Inflammatory macrophage treated with lipopolysaccharide for 1 hour (primary cell): Measurements from ENCODE around the gene ANKS1B.

ENCODE experiments used
- DNase-seq, 2 donors: peaks; one replicate each; pipeline ENCODE4 v3.0.0-alpha.2; 2020 to 2022

ANKS1B gene

DNA sequence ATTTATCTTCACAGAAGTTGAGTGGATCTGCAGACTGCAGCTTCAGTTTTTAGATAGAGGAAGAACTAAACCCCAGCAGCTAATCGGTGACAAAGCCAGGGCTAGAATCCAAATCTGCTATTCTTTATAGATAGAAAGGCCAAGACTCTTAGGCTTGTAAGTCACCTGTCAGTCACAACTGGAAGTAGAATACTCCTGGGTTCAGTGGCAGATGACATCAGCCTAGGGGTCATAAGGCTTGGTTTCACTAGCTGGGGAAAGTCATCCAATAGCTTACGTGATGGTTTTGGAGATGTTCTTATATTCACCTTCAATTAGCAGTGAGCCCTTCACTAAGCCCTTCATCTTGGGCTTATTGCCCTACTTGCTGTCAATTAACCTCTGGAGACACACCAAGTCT is 1246.2 kb downstream of the ANKS1B start:
- no peak for DNase-seq

GRCh38 chr12:98738002-98738401 is 1246.7 kb downstream of the ANKS1B start:
- no peak for DNase-seq

- DNase-seq: no peak
Observed at GRCh38 chr12:98737322-98737712, 1247.4 kb downstream of the ANKS1B start.

DNA sequence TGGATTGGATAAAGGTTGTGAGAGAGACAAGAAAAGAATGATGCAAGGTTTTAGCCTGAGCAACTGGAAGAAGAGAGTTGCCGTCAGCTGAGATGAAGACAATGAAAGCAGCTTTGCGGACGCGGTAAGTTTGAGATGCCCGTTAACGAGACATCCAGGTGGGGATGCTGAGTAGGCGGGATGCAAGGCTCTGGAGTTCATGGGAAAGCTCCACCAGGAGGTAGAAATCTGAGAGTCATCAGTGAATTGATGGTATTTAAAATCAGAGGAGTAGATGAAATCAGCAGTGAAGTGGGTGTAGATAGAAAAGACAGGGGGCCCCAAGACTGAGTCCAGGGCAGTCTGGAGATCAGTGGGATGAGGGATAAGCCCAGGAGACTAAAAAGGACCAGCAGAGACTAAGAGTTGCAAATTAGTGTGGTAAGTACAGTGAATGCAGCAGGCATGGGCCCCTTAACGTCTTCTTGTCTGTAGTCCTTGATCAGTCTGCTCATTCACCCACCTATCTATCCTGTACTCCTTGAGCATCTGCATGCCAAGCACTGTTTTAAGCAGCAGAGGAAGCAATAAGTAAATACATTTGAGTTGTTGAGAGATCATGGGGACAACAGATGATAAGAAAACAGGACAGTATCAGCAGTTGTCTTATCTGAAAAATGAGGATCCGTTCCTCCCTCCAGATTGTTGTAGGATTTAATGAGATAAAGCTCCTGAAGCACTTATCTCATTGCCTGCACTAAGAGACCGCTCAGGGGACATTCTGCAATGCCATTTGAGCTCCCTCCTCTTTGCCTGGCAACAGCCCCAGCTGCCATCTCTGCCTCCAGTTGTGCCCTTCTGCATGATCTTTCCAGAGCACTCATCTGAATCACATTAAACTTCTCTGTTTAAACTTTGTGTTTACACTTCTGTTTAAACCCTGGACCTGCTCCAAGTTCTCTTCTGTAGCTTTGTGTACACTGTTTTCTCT is 1248.1 kb downstream of the ANKS1B start:
- no peak for DNase-seq

- DNase-seq: no peak
Observed at GRCh38 chr12:98735821-98736220, 1248.9 kb downstream of the ANKS1B start.

DNA sequence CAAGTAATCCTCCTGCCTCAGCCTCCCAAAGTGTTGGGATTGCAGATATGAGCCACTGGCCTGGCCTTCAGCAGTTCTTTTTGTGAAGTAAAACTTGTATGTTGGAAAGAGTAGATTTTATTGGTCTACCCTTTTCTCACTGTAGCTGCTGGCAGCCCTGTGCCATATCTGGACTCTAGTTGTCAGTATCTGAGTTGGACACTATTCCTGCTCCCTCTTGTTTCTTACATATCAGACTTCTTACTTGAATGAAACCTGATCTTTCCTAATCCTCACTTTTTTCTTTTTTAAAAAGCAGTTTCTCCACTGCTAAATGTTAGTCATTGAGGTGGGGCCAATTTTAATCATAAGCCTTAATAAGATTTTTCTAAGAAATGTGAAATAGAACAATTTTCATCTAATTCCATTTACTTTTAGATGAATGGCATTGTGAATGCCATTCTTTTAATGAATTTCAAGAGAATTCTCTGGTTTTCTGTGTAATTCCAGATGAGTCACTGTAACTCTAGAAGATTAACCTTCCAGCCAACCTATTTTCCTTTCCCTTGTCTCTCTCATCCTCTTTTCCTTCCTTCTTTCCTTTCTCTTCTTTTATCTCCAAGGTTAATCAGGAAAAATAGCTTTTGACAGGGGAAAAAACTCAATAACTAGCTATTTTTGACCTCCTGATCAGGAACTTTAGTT is 1250.9 kb downstream of the ANKS1B start:
- DNase-seq: no peak

- no peak for DNase-seq
Observed at GRCh38 chr12:98730412-98730811, 1254.3 kb downstream of the ANKS1B start.

DNA sequence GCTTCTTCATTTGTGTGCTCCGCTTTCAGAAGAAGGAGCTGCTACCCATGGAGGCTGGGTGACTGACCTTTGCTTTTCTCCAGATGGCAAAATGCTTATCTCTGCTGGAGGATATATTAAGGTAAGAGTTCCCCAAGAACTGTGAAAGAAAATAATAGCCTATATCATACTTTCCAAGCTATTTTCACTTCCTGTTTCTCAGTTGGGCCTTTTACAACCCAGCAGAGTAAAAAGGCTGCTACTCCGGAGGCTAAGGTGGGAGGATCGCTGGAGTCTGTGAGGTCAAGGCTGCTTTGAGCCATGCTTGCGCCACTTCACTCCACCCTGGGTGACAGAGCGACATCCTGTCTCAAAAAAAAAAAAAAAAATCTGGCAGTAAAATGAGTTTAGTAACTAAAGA is 1257.5 kb downstream of the ANKS1B start:
- DNase-seq: peak in 1 of 2 donors; percentile 6

DNA sequence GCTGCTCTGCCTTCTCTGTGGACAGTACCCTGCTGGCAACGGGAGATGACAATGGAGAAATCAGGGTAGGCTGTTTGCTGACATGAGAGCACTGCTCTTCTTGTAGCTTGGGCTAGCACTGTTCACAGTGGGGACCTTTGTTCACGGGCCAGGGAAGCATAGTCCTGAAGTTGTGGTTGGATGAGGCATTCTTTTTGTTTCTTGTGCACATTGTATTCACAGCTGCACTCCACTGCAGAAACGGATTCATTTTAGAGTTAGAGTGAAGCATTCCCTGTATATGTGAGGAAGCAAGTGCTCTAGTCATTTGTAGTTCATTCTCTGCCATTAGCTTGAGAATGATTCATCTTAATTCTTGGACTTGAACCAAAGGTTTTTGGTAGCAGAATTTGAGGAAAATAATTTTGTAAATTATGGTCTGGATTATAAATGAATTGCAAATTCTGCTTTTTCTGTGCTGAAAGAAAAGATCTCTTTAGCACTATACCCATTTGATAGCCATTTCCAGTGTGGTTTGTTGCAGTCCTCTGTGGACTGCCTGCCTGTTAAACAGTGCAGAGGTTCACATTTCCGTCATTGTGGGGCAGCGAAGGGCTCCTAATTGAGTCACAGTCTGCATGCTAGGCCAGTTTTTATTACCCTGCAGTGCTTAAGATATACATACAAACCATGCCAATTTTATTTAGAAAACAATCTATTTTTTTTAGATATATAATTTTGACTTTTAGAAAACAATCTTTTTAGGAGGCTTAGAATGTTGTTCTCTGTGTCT is 1259.1 kb downstream of the ANKS1B start:
- DNase-seq: peak in 1 of 2 donors; percentile 28

DNA sequence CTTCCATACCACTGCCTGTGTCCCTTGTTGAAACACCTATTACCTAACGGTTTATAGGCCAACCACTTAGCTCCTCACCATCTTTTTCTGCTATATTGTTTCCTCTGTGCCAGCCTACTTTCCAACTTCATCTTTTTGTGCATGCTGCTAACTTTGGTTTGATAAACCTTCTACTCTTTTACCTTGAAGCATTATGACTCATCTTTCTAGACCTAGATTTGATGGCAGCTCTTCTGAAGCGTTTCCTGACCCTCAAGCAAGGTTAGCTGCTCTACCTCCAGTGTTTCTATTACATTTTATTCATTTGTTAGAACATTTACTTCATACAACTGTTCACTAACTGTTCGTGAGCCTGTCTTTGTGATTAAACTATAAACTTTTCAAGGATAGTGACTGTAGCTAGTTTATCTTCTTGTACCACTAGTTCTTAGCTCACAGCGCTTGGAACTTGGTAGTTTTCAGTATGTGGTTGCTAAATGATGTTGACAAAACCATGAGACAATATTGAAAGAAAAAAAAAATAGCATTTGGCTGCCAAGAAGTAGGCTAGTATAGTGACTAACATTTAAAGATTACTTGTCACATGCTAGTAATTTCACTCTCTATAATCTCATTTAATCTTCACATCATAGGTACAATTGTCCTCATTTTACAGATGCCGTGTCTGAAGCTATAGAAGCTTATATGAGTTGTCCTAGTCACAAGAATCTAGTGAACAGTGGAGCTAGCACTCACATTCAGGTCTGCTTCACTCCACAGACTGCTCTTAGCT is 1260.2 kb downstream of the ANKS1B start:
- DNase-seq: no peak

DNA sequence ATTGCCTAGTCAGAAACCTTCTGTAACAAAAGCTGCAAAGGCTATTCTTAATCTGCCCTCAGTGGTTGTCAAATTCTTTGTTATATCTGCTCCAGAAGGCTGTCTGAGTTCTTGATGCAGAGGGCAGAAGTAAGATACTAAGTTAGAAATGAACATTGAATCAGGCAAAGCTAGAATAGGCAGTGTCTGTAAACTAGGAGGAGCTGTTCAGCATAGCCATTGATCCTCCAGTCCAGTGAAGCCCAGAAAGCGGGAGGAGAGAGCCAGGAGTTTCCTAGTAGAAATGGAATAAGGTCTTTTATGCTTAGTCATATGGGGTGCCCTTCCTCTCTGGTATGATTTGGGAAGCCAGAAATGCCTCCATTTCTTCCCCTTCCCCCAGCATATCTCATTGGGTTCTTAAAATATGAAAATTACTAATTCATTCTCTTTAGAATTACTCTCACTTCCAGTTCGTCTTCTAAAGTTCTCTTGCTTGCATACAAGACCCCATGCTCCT is 1263.5 kb downstream of the ANKS1B start:
- DNase-seq: peak in 1 of 2 donors; percentile 16

DNA sequence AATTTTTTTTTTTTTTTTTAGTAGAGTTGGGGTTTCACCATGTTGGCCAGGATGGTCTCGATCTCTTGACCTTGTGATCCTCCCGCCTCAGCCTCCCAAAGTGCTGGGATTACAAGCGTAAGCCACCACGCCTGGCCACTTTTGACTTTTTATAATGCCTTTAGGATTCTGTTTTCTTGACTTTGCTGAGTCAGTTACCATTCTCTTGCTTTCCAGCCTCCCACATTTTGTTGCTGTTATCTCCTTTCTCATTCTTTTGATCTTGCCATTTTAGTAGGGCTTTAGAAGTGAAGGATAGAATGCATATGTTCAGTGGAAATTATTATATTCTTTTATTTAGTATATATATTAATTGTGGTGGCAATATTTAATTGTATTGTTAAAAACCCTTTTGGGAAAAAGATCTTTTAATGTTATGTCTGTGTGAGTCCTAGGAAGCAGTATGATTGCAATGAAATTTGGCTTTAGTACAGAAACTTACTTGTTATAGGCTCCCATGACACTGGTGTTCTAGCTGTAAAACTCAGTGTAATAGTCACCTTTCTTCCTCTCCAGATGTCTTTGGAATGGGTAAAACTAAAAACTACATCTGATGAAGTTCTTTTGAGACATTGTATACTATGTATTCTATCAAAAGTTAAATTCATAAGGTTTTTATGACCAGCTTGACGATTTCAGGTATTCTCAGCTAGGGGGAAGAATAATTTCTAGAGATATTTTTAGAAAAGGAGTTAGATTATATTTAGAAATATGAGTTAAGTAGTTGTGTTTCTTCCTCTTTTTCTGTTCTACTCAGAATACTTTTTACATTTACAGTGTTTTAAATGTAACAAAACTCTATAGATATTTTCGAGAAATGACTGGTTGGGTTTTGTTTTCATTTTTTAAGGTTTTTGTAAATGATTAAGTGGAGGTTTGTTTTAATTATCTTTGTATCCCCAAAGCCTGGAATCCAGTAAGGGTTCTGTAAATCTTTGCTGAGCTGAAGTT is 1264.9 kb downstream of the ANKS1B start:
- no peak for DNase-seq

- no peak for DNase-seq
Observed at GRCh38 chr12:98714426-98714825, 1270.3 kb downstream of the ANKS1B start.

DNA sequence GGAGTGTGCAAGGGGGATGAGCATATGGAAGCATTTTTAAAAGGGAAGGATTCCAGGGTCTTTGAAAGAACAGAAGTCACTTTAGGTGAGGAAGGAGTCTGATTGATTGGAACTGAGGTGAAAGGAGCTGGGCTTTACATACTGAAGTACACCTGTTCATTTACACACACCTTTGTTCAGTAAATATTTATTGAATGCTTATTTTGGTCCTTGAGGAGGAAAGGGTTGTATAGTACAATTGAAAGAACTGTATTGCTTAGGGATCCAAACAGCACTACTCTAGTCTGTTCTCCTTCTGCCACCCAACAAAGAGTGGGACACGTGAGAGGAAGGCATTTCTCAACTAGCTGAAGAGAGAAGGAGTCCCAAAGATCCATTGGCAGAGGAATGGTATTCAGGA is 1275.7 kb downstream of the ANKS1B start:
- DNase-seq: no peak

DNA sequence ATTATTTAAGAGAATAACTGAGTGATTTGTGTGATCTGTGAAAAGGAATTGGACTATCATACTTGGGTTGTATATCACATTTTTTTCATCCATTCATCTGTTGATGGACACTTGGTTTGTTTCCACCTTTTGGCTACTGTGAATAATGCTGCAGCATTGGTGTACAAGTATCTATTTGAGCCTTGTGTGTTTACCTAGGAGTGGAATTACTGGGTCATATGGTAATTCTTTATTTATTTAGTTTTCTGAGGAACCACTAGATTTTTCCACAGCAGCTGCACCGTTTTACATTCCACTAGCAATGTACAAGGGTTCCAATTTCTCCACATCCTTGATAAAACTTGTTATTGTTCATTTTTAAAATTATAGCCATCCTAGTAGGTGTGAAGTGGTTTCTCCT is 1283.6 kb downstream of the ANKS1B start:
- no peak for DNase-seq

DNA sequence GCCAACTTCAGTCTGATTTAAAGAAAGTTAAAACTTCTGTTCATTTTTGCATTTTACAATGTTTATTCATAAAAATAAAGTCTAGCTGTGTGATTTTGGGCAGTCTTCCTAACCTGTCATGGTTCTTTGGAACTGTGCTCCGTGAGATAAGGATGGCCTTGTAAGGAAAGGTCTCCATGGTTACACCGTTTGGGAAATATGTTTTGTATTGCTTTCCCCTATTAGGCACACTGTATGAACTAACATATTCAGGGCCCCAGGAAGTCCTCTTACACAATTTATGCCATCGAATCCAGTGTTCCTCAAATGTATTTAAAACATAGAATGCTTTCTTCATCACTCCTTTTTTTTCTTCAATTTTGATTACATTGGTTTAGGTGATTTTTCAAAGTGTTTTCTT is 1285.2 kb downstream of the ANKS1B start:
- DNase-seq: peak; percentile 41 to 50

DNA sequence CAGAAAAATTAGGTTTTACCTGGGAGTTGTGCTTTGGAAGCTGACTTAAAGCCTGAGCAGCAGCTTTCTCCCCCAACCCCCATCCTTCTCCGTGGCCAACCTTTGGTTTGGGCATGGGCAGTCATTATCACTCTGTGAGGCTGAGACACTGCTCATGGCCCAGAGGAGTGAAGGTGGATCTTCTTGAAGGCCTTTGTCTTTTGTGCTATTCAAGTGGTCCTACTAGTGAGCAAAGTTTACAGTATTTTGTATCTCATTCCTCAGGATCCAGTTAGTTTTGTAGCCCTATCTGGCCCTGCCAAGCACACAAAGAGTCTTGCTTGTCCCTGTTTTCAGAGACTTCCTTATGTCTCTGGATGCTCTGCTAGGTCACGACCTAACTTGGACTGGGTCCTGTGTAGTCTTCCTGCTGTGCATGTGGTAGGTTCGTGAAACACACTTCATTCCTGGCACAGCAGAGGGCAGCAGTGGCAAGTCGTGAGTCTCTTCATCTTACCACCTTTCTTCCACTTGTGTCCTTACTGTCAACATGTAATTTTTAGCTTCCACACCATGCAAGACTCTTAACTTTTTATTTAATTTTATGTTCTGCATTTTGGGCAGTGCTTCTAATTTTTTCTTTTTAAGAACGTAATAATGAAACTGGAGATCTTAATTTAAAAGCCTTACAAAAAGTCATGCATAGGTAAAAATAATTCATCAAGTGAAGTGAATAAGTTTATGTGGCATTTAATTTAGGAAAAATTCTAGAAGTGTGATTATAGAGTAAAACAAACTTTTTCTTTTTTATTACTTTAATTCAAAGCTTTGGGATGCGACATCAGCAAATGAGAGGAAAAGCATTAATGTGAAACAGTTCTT is 1285.9 kb downstream of the ANKS1B start:
- DNase-seq: no peak

DNA sequence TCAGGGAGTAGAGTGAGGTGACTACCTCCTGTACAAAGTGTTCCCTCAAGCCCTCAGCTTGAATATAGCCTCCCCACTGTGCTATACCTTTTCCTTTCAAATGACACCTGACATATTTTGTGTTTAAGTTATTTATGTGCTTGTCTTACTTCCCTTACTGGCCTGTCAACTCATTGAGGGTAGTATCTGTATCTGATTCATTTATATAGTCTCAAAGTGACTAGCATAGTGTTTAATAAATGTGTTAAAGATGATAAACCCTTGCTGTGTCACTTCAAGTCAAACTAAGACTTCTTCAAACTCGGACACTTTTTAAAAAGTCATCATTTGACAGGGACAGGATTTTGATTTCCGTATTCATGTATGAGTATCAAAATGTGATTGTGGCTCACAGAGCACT is 1287.5 kb downstream of the ANKS1B start:
- no peak for DNase-seq

DNA sequence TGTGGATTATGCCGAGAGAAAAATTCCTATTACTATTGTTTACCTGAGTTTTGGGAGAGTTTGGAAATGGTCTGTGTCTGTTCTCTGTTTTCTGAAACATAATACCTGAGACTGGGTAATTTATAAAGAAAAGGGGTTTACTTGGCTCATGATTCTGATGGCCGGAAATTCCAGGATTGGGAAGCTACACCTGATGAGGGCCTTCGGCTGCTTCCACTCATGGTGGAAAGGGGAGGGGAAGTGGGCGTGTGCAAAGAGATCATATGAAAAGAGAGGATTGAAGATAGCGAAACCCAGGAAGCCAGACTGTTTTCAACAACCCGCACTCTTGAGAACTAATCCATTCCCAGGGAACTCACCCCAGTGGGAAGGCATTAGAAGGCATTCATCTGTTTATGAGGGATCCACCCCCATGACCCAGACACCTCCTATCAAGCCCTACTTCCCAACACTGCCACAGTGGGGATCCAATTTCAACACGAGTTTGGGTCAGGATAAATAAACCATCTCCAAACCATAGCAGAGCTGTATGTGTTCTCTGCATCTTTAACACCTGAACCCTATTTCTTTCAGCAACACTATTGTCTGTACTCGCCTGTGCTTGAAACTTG is 1288.6 kb downstream of the ANKS1B start:
- DNase-seq: no peak

GRCh38 chr12:98691351-98691750 is 1293.4 kb downstream of the ANKS1B start:
- DNase-seq: peak in 1 of 2 donors; percentile 14
